ENCODE measurements around the gene COL2A1.

GRCh38 chr12:47977772-47978597 is 26.3 kb downstream of the COL2A1 start:
- TF ChIP-seq GATA3 (IDR thresholded peaks at IDR 0.05; ENCODE audit: low read depth, low read length) (no peak), GATA2 (IDR thresholded peaks at IDR 0.05; ENCODE audit: low read depth, low read length) (no peak)

All from SH-SY5Y (cell line).